ENCODE data around the gene NRP2. TPM values are rescaled to one million over a fixed set of nuclear protein-coding genes. Genes with fewer than 3 reads are reported as not detected.

The NRP2 gene
- total and polyA plus RNA-seq, 2 of the 13 experiments (the other 11 are each of a cell fraction or from before 2014, with no cell fraction given), result 0.65 to 1.4 TPM

- in situ Hi-C loops (cut with HindIII; ENCODE audit: extremely low pct_ligation_motif_present, low pct_unique_long_range_greater_than_20kb) (no loop called here), intact Hi-C loops (cut with micrococcal nuclease; ENCODE audit: unreplicated experiment) (no loop called here)
- Histone ChIP-seq H4K20me1 (ENCODE audit: insufficient read depth, low read length) (no peaks in the 10 kb centered on the region), H2AFZ (ENCODE audit: low read length) (no peak overlapping the region), H3K4me2 (ENCODE audit: low read depth, low read length) (no peak overlapping the region), H3K36me3 (replicated peaks in 1 of 2; ENCODE audit: control insufficient read depth in 1 of 2, insufficient read depth in 2 of 2, low read length in 2 of 2) (no peaks in the 10 kb centered on the region), H3K27ac (ENCODE audit: extremely low read length, insufficient read depth, low read length) (no peak overlapping the region), H3K79me2 (ENCODE audit: insufficient read depth, low read length) (no peaks in the 10 kb centered on the region), H3K4me1 (ENCODE audit: insufficient read depth, low read length) (peaks cover 59% of the 10 kb centered on the region), H3K27me3 (ENCODE audit: control insufficient read depth in 1 of 2, insufficient read depth in 2 of 2, low read length in 2 of 2) (no peaks in the 10 kb centered on the region), H3K4me3 (replicated peaks in 1 of 3; ENCODE audit: insufficient read depth in 1 of 3, low read depth in 2 of 3, low read length in 3 of 3) (no peak overlapping the region), H3K9me3 (ENCODE audit: low read length) (no peaks in the 10 kb centered on the region), H3K9ac (ENCODE audit: insufficient read depth, low read depth, low read length) (no peak overlapping the region)
- no TSS peak for BruUV-seq (replicated peaks)
- TF ChIP-seq ZNF580 (CRISPR knock-in tag; IDR thresholded peaks at IDR 0.05; ENCODE audit: borderline replicate concordance, low read depth), result no peak
- no peak for ATAC-seq
- ChIA-PET CTCF (ENCODE audit: low intra/inter-chr PET ratio, low total read pairs) (no interaction called here), POLR2A (no interaction called here)
- WGBS (ENCODE audit: low lambda C conversion rate), result 63% methylated on average over 1 of the region's 1 CpG
- peak; percentile 51 for FAIRE-seq
- DNase-seq (ENCODE audit: low spot score), result no peak
These were observed 19.2 kb downstream of the NRP2 start for GRCh38 chr2:205701509-205701908.

GRCh38 chr2:205702576-205702975 is 20.3 kb downstream of the NRP2 start:
- Histone ChIP-seq H3K4me1 (ENCODE audit: insufficient read depth, low read length) (peaks cover 59% of the 10 kb centered on the region), H3K27ac (ENCODE audit: extremely low read length, insufficient read depth, low read length) (no peak overlapping the region), H3K4me3 (replicated peaks in 1 of 3; ENCODE audit: insufficient read depth in 1 of 3, low read depth in 2 of 3, low read length in 3 of 3) (no peak overlapping the region), H3K79me2 (ENCODE audit: insufficient read depth, low read length) (no peaks in the 10 kb centered on the region), H3K9me3 (ENCODE audit: low read length) (no peaks in the 10 kb centered on the region), H3K36me3 (replicated peaks in 1 of 2; ENCODE audit: control insufficient read depth in 1 of 2, insufficient read depth in 2 of 2, low read length in 2 of 2) (no peaks in the 10 kb centered on the region), H4K20me1 (ENCODE audit: insufficient read depth, low read length) (no peaks in the 10 kb centered on the region), H3K4me2 (ENCODE audit: low read depth, low read length) (peak overlapping the region; percentile 14), H3K27me3 (ENCODE audit: control insufficient read depth in 1 of 2, insufficient read depth in 2 of 2, low read length in 2 of 2) (no peaks in the 10 kb centered on the region), H3K9ac (ENCODE audit: insufficient read depth, low read depth, low read length) (no peak overlapping the region), H2AFZ (ENCODE audit: low read length) (no peak overlapping the region)
- POLR2A ChIA-PET, result no interaction called here
- peak; percentile 29 for ATAC-seq
- 0% methylated on average over 1 of the region's 1 CpG for WGBS (ENCODE audit: low lambda C conversion rate)
- peak; percentile 48 for FAIRE-seq
- peak; percentile 42 for DNase-seq (ENCODE audit: low spot score)
- in situ Hi-C loops (cut with HindIII; ENCODE audit: extremely low pct_ligation_motif_present, low pct_unique_long_range_greater_than_20kb) (no loop called here), intact Hi-C loops (cut with micrococcal nuclease; ENCODE audit: unreplicated experiment) (no loop called here)
- CTCF ChIA-PET (ENCODE audit: low intra/inter-chr PET ratio, low total read pairs), result no interaction called here
- no TSS peak for BruUV-seq (replicated peaks)
- 0 out of 2 replicates have a peak, but pooled peaks have one; percentile 31 for TF ChIP-seq ZNF772 (CRISPR knock-in tag; IDR thresholded peaks at IDR 0.05)
- TF ChIP-seq SALL1 (CRISPR knock-in tag; IDR thresholded peaks at IDR 0.05), result peak; percentile 43; the same call in 1 of the 2 replicates
- TF ChIP-seq FOXO1 (CRISPR knock-in tag; IDR thresholded peaks at IDR 0.05), result peak; percentile 37; the same call in 1 of the 2 replicates
- no peak for TF ChIP-seq FOXP1 (IDR thresholded peaks at IDR 0.05)
- peak; percentile 62 for TF ChIP-seq FOXP1 (CRISPR knock-in tag; IDR thresholded peaks at IDR 0.05)
- TF ChIP-seq FOSL2 (CRISPR knock-in tag; IDR thresholded peaks at IDR 0.05), result peak; percentile 60
- TF ChIP-seq FOXP4 (CRISPR knock-in tag; IDR thresholded peaks at IDR 0.05), result peak; percentile 69
- TF ChIP-seq ARID5B (CRISPR knock-in tag; IDR thresholded peaks at IDR 0.05), result peak; percentile 30; the same call in 1 of the 2 replicates
- peak; percentile 20; the same call in 1 of the 2 replicates for TF ChIP-seq HNF1B (CRISPR knock-in tag; IDR thresholded peaks at IDR 0.05)
- TF ChIP-seq DR1 (CRISPR knock-in tag; IDR thresholded peaks at IDR 0.05), result no peak
- no peak for TF ChIP-seq ZNF431 (CRISPR knock-in tag; IDR thresholded peaks at IDR 0.05; ENCODE audit: borderline replicate concordance, low read depth)
